B cell (primary cell): Measurements from ENCODE around the gene ABLIM1. TPM values are rescaled to one million over a fixed set of nuclear protein-coding genes. Genes with fewer than 3 reads are reported as not detected.

ENCODE experiments used
- ATAC-seq: fragments of 200-7000 bp; cut with Tn5 transposase; one replicate; pipeline ENCODE4 v1.10.0; 2021; ENCODE audit warnings: low read depth, mild to moderate bottlenecking, moderate number of reproducible peaks, moderate library complexity
- CTCF ChIA-PET: fragments of 350-600 bp; sonication (Branson Sonifier 250); formaldehyde crosslinking; loops from one replicate; lab custom pipeline; 2021; ENCODE audit warnings: antibody characterized with exemption, inconsistent platforms; lab: Charles Lee
- POLR2A ChIA-PET: fragments of 350-600 bp; sonication (Branson Sonifier 250); formaldehyde crosslinking; loops from one replicate; lab custom pipeline; 2021; ENCODE audit warnings: antibody characterized with exemption; lab: Charles Lee
- DNase-seq: peaks from one replicate; pipeline ENCODE4 v3.0.0; 2013
- H2AFZ ChIP-seq: 2 replicates; pipeline ENCODE4 v1.6.1; 2012; ENCODE audit warnings: mild to moderate bottlenecking, low read depth, low read length; ENCODE audit not compliant: insufficient read depth, poor library complexity, severe bottlenecking
- H3K27ac ChIP-seq, 2 donors: 1 replicate in 1 of 2; 2 replicates in 1 of 2; pipeline ENCODE4 v1.5.1; 2012 to 2013; ENCODE audit warnings: low read length in 2 of 2, mild to moderate bottlenecking in 2 of 2, moderate library complexity in 1 of 2
- H3K27me3 ChIP-seq, 4 experiments: fragments of 200-600 bp in 1 of 4; sonication (generic) in 1 of 4; replicated peaks in 1 of 4; 1 replicate in 2 of 4; 2 replicates in 2 of 4; pipeline versions ENCODE4 v1.6.1 to v1.7.0; 2013 to 2016; ENCODE audit warnings: low read length in 3 of 4, mild to moderate bottlenecking in 2 of 4, mixed read lengths in 1 of 4, moderate library complexity in 1 of 4; ENCODE audit not compliant: insufficient read depth in 4 of 4, control insufficient read depth in 3 of 4; ENCODE audit errors: control extremely low read depth in 1 of 4
- H3K36me3 ChIP-seq, 2 experiments: replicated peaks in 1 of 2; 1 replicate in 1 of 2; 2 replicates in 1 of 2; pipeline versions ENCODE4 v1.6.1 to v1.7.1; 2013; ENCODE audit warnings: low read length in 1 of 2; ENCODE audit not compliant: insufficient read depth in 2 of 2, control insufficient read depth in 1 of 2; ENCODE audit errors: control extremely low read depth in 1 of 2, extremely low read depth in 1 of 2
- H3K4me1 ChIP-seq, 2 donors: fragments of 200-600 bp in 1 of 2; sonication (generic) in 1 of 2; 1 replicate in 1 of 2; 2 replicates in 1 of 2; pipeline versions ENCODE4 v1.5.1 to v1.6.1; 2013 to 2017; ENCODE audit warnings: low read length in 2 of 2; ENCODE audit not compliant: control insufficient read depth in 2 of 2, insufficient read depth in 2 of 2
- H3K4me2 ChIP-seq: replicated peaks from 2 replicates; pipeline ENCODE3; 2012; ENCODE audit warnings: mild to moderate bottlenecking, low read depth, low read length; ENCODE audit not compliant: poor library complexity, severe bottlenecking
- H3K4me3 ChIP-seq, 5 experiments: fragments of 200-600 bp in 1 of 5; sonication (generic) in 1 of 5; 1 replicate in 3 of 5; 2 replicates in 2 of 5; pipeline versions ENCODE4 v1.5.1 to v1.7.0; 2011 to 2016; ENCODE audit warnings: low read length in 4 of 5, mild to moderate bottlenecking in 4 of 5, low read depth in 2 of 5, control low read depth in 1 of 5, moderate library complexity in 1 of 5; ENCODE audit not compliant: insufficient read depth in 1 of 5; ENCODE audit errors: control extremely low read depth in 1 of 5, extremely low read depth in 1 of 5
- H3K79me2 ChIP-seq: fragments of 200-600 bp; sonication (generic); one replicate; pipeline ENCODE4 v1.6.0; 2016; ENCODE audit warnings: low read length; ENCODE audit not compliant: control insufficient read depth, insufficient read depth
- H3K9ac ChIP-seq: fragments of 200-600 bp; sonication (generic); 2 replicates; pipeline ENCODE4 v1.6.1; 2017; ENCODE audit warnings: mild to moderate bottlenecking, low read length, moderate library complexity
- H3K9me3 ChIP-seq, 3 donors: one replicate each; pipeline versions ENCODE4 v1.6.1 to v1.7.1; 2013; ENCODE audit warnings: low read length in 2 of 3; ENCODE audit not compliant: control insufficient read depth in 2 of 3, insufficient read depth in 1 of 3; ENCODE audit errors: control extremely low read depth in 1 of 3
- H4K20me1 ChIP-seq: 2 replicates; pipeline ENCODE4 v1.6.0; 2012; ENCODE audit warnings: mild to moderate bottlenecking, low read length; ENCODE audit not compliant: insufficient read depth, control insufficient read depth, poor library complexity, severe bottlenecking
- H3K27ac Mint-ChIP-seq: one replicate; pipeline ENCODE4 v1.8.0; 2021; ENCODE audit warnings: mixed read lengths
- H3K27me3 Mint-ChIP-seq: one replicate; pipeline ENCODE4 v1.8.0; 2021; ENCODE audit warnings: mixed read lengths
- H3K4me1 Mint-ChIP-seq: one replicate; pipeline ENCODE4 v1.8.0; 2021; ENCODE audit warnings: mixed read lengths
- H3K4me3 Mint-ChIP-seq: one replicate; pipeline ENCODE4 v1.8.0; 2021; ENCODE audit warnings: mixed read lengths
- H3K9me3 Mint-ChIP-seq: one replicate; pipeline ENCODE4 v1.8.0; 2022; ENCODE audit warnings: mixed read lengths; ENCODE audit not compliant: insufficient read depth
- CTCF ChIP-seq: fragments of 200-600 bp; IDR thresholded peaks from one replicate; pipeline ENCODE4 v1.8.0; 2022; ENCODE audit warnings: antibody characterized with exemption, mild to moderate bottlenecking
- EZH2 ChIP-seq: IDR thresholded peaks from 2 replicates; pipeline ENCODE4 v1.6.1; 2012; ENCODE audit warnings: borderline replicate concordance, low read depth, mild to moderate bottlenecking, moderate library complexity, low read length; ENCODE audit not compliant: insufficient read depth, poor library complexity, severe bottlenecking
- WGBS: methylation state at CpG from one replicate; pipeline ENCODE4 v1.1.5; 2013; ENCODE audit warnings: missing lambda C conversion rate; ENCODE audit not compliant: insufficient coverage; 5-methylcytosine and 5-hydroxymethylcytosine counted together
- intact Hi-C: fragments of 100-400 bp; cut with micrococcal nuclease; formaldehyde crosslinking; loops from one replicate; pipeline ENCODE4 v1.10.0; 2022
- polyA plus RNA-seq: library from polyadenylated mRNA; depleted of rRNA; stranded (reverse); fragments of >200 nt; gene quantifications from 2 replicates; pipeline ENCODE4 v1.2.3, GENCODE V29; 2012
- total RNA-seq, 2 donors: library from RNA; stranded (reverse); fragments of 120-200 nt in 1 of 2; gene quantifications; 1 replicate in 1 of 2; 2 replicates in 1 of 2; pipeline versions ENCODE4 v1.2.3 to v1.2.4, GENCODE V29; 2013 to 2022

ABLIM1 gene
- total and polyA plus RNA-seq, 2 donors (not counting 1 experiment from before 2014, with no cell fraction given): 55.6 to 148 TPM

- H3K36me3 ChIP-seq: no peaks in the 10 kb centered on the region
- Mint-ChIP-seq H3K27me3 (peaks cover 65% of the 10 kb centered on the region), H3K27ac (no peak overlapping the region), H3K4me3 (no peak overlapping the region), H3K9me3 (no peaks in the 10 kb centered on the region), H3K4me1 (peaks cover 15% of the 10 kb centered on the region)
- peaks cover 0 to 10% (median 0%) of the 10 kb centered on the region in 3 donors for H3K9me3 ChIP-seq
- TF ChIP-seq CTCF (no peak), EZH2 (no peak)
- no peak overlapping the region for H3K27ac ChIP-seq
- H3K4me1 ChIP-seq: peaks cover 12 to 15% of the 10 kb centered on the region in 2 donors
- 2% methylated on average over 38 of the region's 44 CpGs for WGBS
- no peak overlapping the region for H3K4me3 ChIP-seq
- H2AFZ ChIP-seq: no peak overlapping the region
- peaks cover 0 to 51% (median 17%) of the 10 kb centered on the region in 4 experiments for H3K27me3 ChIP-seq
- DNase-seq (no peak), ATAC-seq (no peak)
- intact Hi-C loops: no loop called here
- no peak overlapping the region for H3K9ac ChIP-seq
- ChIA-PET CTCF (no interaction called here), POLR2A (no interaction called here)
- H3K4me2 ChIP-seq: peak overlapping the region; percentile 50
- H4K20me1 ChIP-seq: no peaks in the 10 kb centered on the region
- no peaks in the 10 kb centered on the region for H3K79me2 ChIP-seq
These were observed 254.4 kb downstream of the ABLIM1 start for GRCh38 chr10:114403541-114404161.

DNA sequence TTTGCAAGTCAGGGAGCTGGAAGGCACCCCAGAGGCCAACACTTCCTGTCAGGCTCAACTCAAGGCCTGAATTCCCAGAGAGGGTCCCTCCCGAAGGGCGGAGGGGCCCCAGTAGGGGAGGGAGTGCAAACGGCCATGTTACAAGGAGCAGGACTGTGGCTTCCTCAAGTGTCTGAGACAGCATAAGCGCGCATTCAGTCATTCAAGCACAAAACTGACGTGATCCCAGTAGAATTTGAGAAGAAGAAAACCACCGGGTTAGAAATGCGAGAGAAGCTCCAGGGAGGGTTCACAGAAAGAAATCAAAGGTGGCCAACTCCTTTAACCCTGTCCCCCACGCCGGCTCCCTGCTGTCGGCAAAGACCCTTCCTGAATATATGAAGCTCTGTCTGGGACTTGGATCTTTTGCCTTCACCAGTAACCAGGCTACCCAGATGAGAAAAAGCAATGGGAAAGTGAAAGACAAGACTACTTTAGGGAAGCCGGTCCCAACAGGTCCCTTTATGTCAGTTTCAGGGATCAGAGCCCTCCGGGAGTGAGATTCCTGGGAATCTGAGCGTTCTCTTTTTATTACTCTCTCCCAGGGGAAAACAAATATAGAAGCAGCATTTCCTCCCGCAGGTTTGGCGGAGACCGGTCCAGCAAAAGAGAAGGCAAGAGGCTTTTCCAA, 255.1 kb downstream of the ABLIM1 start:
- H3K27me3 ChIP-seq: peaks cover 0 to 54% (median 19%) of the 10 kb centered on the region in 4 experiments
- WGBS: 3% methylated on average over 12 of the region's 17 CpGs
- no peaks in the 10 kb centered on the region for H3K79me2 ChIP-seq
- ATAC-seq (no peak), DNase-seq (no peak)
- peak overlapping the region; percentile 50 for H3K4me2 ChIP-seq
- H2AFZ ChIP-seq: peak overlapping the region; percentile 22
- POLR2A ChIA-PET: no interaction called here
- intact Hi-C loops: no loop called here
- Mint-ChIP-seq H3K9me3 (no peaks in the 10 kb centered on the region), H3K4me3 (peak overlapping the region; percentile 49), H3K27me3 (peaks cover 68% of the 10 kb centered on the region), H3K4me1 (peaks cover 15% of the 10 kb centered on the region), H3K27ac (no peak overlapping the region)
- no peak overlapping the region for H3K9ac ChIP-seq
- H3K4me1 ChIP-seq: peaks cover 12 to 15% of the 10 kb centered on the region in 2 donors
- CTCF ChIA-PET: no interaction called here
- H4K20me1 ChIP-seq: no peaks in the 10 kb centered on the region
- H3K36me3 ChIP-seq: no peaks in the 10 kb centered on the region
- no peak overlapping the region for H3K27ac ChIP-seq
- H3K9me3 ChIP-seq: peaks cover 0 to 10% (median 0%) of the 10 kb centered on the region in 3 donors
- TF ChIP-seq CTCF (no peak), EZH2 (no peak)
- H3K4me3 ChIP-seq: no peak overlapping the region
